ENCODE measurements around the gene DPP9.
"Not testable (repeated sequence)": the region's sequence is repeated elsewhere in the genome, so short reads cannot be mapped to it uniquely, and the experiment has no call there.

Gene DPP9

GRCh38 chr19:4682417-4683200 lies 41.0 kb downstream of the DPP9 start:
- peaks cover 36% of the 10 kb centered on the region for H3K36me3 ChIP-seq (ENCODE audit: control insufficient read depth, insufficient read depth, low read length)
- H3K4me3 ChIP-seq (replicated peaks; ENCODE audit: low read depth, low read length): no peak overlapping the region
- no peaks in the 10 kb centered on the region for H3K27me3 ChIP-seq (replicated peaks; ENCODE audit: control insufficient read depth, insufficient read depth, low read length)
- no peak for DNase-seq (ENCODE audit: extremely low read depth, insufficient read length)
- no peak for TF ChIP-seq CTCF (IDR thresholded peaks at IDR 0.05; ENCODE audit: insufficient read depth, low read length, poor library complexity, severe bottlenecking)

DNA sequence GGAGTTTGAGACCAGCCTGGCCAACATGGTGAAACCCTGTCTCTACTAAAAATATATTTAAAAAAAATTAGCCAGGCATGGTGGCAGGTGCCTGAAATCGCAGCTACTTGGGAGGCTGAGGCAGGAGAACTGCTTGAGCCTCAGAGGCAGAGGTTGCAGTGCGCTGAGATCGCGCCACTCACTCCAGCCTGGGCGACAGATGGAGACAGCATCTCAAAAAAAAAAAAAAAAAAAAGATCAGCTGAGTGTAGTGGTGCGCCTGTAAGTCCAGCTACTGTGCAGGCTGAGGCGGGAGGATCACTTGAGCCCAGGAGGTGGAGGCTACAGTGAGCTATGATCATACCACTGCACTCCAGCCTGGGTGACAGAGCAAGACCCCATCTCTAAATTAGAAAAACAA lies 43.6 kb downstream of the DPP9 start:
- DNase-seq (ENCODE audit: extremely low read depth, insufficient read length); H3K27me3 ChIP-seq (replicated peaks; ENCODE audit: control insufficient read depth, insufficient read depth, low read length); H3K4me3 ChIP-seq (replicated peaks; ENCODE audit: low read depth, low read length): not testable (repeated sequence)
- peaks cover 31% of the 10 kb centered on the region for H3K36me3 ChIP-seq (ENCODE audit: control insufficient read depth, insufficient read depth, low read length)

DNA sequence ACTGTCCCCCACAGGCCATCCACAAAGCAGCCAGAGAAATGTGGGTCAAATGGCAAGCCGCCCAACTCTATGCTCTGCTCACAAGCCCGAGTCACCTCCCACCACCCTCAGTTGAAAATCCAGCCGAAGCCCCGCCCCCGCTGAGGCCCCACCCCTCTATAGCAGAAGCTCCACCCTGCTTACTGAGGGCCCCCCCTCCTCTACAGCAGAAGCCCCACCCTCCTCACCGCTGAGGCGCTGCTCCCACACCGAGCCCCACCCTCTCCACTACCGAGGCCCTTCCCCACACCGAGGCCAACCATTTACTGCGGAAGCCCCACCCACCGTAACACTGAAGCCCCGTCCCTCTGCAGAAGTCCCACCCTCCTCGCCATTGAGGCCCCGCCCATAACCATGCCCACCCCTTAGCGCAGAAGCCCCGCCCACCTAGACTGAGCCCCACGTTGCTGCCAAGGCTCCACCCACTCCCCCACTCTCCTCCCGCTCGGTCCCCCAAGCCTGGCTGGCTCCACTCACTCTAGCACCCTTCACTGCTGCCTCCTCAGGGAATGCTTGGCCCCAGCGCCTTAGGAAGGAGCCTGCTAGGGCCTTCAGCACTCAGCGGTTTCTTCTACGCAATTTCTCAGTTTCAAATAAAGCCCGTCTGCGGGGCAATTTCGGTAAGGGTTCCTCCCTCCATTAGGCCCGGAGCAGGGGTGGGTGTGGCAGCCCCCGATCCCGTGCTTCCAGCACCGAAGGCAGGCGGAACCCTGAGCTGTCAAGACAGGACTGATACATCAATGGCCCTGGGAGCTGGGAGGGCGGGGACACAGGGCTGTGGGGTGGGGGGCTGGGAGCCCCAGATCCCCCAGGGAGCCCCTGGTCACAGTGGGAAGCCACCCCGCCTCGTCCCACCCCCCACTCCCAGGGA lies 44.5 kb downstream of the DPP9 start:
- Histone ChIP-seq H3K4me3 (replicated peaks; ENCODE audit: low read depth, low read length) (no peak overlapping the region), H3K36me3 (ENCODE audit: control insufficient read depth, insufficient read depth, low read length) (peaks cover 29% of the 10 kb centered on the region), H3K27me3 (replicated peaks; ENCODE audit: control insufficient read depth, insufficient read depth, low read length) (no peaks in the 10 kb centered on the region)
- DNase-seq (ENCODE audit: extremely low read depth, insufficient read length): no peak
- no peak for TF ChIP-seq CTCF (IDR thresholded peaks at IDR 0.05; ENCODE audit: insufficient read depth, low read length, poor library complexity, severe bottlenecking)

- DNase-seq (ENCODE audit: extremely low read depth, insufficient read length): no peak
Measured at GRCh38 chr19:4676955-4677731, 46.5 kb downstream of the DPP9 start.

GRCh38 chr19:4675346-4675745 lies 48.3 kb downstream of the DPP9 start:
- H3K27me3 ChIP-seq (replicated peaks; ENCODE audit: control insufficient read depth, insufficient read depth, low read length): no peaks in the 10 kb centered on the region
- H3K36me3 ChIP-seq (ENCODE audit: control insufficient read depth, insufficient read depth, low read length): peaks cover 15% of the 10 kb centered on the region
- H3K4me3 ChIP-seq (replicated peaks; ENCODE audit: low read depth, low read length): no peak overlapping the region
- no peak for TF ChIP-seq CTCF (IDR thresholded peaks at IDR 0.05; ENCODE audit: insufficient read depth, low read length, poor library complexity, severe bottlenecking)
- no peak for DNase-seq (ENCODE audit: extremely low read depth, insufficient read length)

More at GRCh38 chr19:4676955-4677731, 46.5 kb downstream of the DPP9 start:
- H3K27me3 ChIP-seq (replicated peaks; ENCODE audit: control insufficient read depth, insufficient read depth, low read length): no peaks in the 10 kb centered on the region
- peaks cover 19% of the 10 kb centered on the region for H3K36me3 ChIP-seq (ENCODE audit: control insufficient read depth, insufficient read depth, low read length)
- TF ChIP-seq CTCF (IDR thresholded peaks at IDR 0.05; ENCODE audit: insufficient read depth, low read length, poor library complexity, severe bottlenecking): peak; percentile 65
- no peak overlapping the region for H3K4me3 ChIP-seq (replicated peaks; ENCODE audit: low read depth, low read length)
